HepG2 (cell line): ENCODE data around the gene DPAGT1. TPM values are rescaled to one million over a fixed set of nuclear protein-coding genes. Genes with fewer than 3 reads are reported as not detected.

Source experiments
- CCAR2 ChIP-seq: fragments of 200-400 bp; formaldehyde crosslinking; optimal IDR thresholded peaks from 2 replicates; pipeline ENCODE3; 2018; ENCODE audit warnings: low read depth, mild to moderate bottlenecking, low read length, moderate library complexity
- CENPX ChIP-seq: sonication (generic); formaldehyde crosslinking; IDR thresholded peaks from 2 replicates; pipeline ENCODE4 v1.9.0; 2021; ENCODE audit warnings: mild to moderate bottlenecking, missing genetic modification reagents, moderate library complexity
- CREB1 ChIP-seq, 2 experiments: fragments of 450-650 bp in 1 of 2; IDR thresholded peaks; 2 replicates each; pipeline ENCODE4 v1.6.1; 2016 to 2017; ENCODE audit warnings: control low read depth in 1 of 2, mild to moderate bottlenecking in 1 of 2, missing compliant biosample characterization in 1 of 2, missing genetic modification characterization in 1 of 2
- DNMT3B ChIP-seq: conservative IDR thresholded peaks from 2 replicates; pipeline ENCODE4 v1.6.1; 2016; ENCODE audit warnings: missing biosample characterization, control low read depth
- FOXC1 ChIP-seq: sonication (generic); formaldehyde crosslinking; IDR thresholded peaks from 2 replicates; pipeline ENCODE4 v1.8.0; 2022; ENCODE audit warnings: mild to moderate bottlenecking, missing genetic modification reagents, borderline replicate concordance
- GPN1 ChIP-seq: sonication (generic); formaldehyde crosslinking; IDR thresholded peaks from 2 replicates; pipeline ENCODE4 v1.5.1; 2020; ENCODE audit warnings: missing genetic modification reagents, borderline replicate concordance
- KDM5B ChIP-seq: sonication (generic); formaldehyde crosslinking; IDR thresholded peaks from 2 replicates; pipeline ENCODE4 v1.4.0; 2020; ENCODE audit warnings: missing genetic modification reagents, mild to moderate bottlenecking, borderline replicate concordance
- MYC ChIP-seq: sonication (generic); formaldehyde crosslinking; IDR thresholded peaks from 2 replicates; pipeline ENCODE4 v1.9.0; 2021; ENCODE audit warnings: missing genetic modification reagents, borderline replicate concordance
- PHF21A ChIP-seq: sonication (generic); formaldehyde crosslinking; IDR thresholded peaks from 2 replicates; pipeline ENCODE4 v1.5.0; 2020; ENCODE audit warnings: mild to moderate bottlenecking, missing genetic modification reagents
- POLR2A ChIP-seq, 2 experiments: IDR thresholded peaks; 2 replicates each; pipeline ENCODE4 v1.6.1; 2011; ENCODE audit warnings: low read depth in 2 of 2, low read length in 2 of 2, mild to moderate bottlenecking in 1 of 2, moderate library complexity in 1 of 2; ENCODE audit not compliant: insufficient read depth in 1 of 2
- RFXANK ChIP-seq: IDR thresholded peaks from 2 replicates; pipeline ENCODE4 v1.6.1; 2016
- SALL1 ChIP-seq: sonication (generic); formaldehyde crosslinking; IDR thresholded peaks from 2 replicates; pipeline ENCODE4 v1.8.0; 2022; ENCODE audit warnings: mild to moderate bottlenecking, missing genetic modification reagents
- TMF1 ChIP-seq: sonication (generic); formaldehyde crosslinking; IDR thresholded peaks from 2 replicates; pipeline ENCODE4 v1.8.1; 2022; ENCODE audit warnings: low read depth, missing genetic modification reagents
- ZFP36 ChIP-seq: fragments of 150-350 bp; IDR thresholded peaks from 2 replicates; pipeline ENCODE4 v1.6.1; 2018; ENCODE audit warnings: borderline replicate concordance, low read length, low read depth; ENCODE audit not compliant: partially characterized antibody
- ZNF546 ChIP-seq: sonication (generic); formaldehyde crosslinking; conservative IDR thresholded peaks from 2 replicates; pipeline ENCODE4 v1.8.1; 2023; ENCODE audit warnings: mild to moderate bottlenecking, missing genetic modification reagents
- ZNF580 ChIP-seq: IDR thresholded peaks from 2 replicates; pipeline ENCODE4 v1.6.1; 2016; ENCODE audit warnings: low read depth, borderline replicate concordance
- ZNF644 ChIP-seq: IDR thresholded peaks from 2 replicates; pipeline ENCODE4 v1.6.1; 2016; ENCODE audit warnings: low read depth
- ZNF674 ChIP-seq: sonication (generic); formaldehyde crosslinking; IDR thresholded peaks from 2 replicates; pipeline ENCODE4 v1.5.0; 2020; ENCODE audit warnings: low read depth, mild to moderate bottlenecking, missing genetic modification reagents
- ZNF788 ChIP-seq: sonication (generic); formaldehyde crosslinking; IDR thresholded peaks from 2 replicates; pipeline ENCODE4 v1.5.0; 2020; ENCODE audit warnings: mild to moderate bottlenecking, missing genetic modification reagents, borderline replicate concordance
- polyA plus RNA-seq, 8 experiments: library from polyadenylated mRNA; depleted of rRNA in 3 of 8; stranded (reverse) in 7 of 8; unstranded in 1 of 8; fragments of >200 nt; fragmentation: Illumina TruSeq in 4 of 8; extraction: Trizol in 4 of 8; gene quantifications; 2 replicates each; pipeline versions ENCODE4 v1.2.1 to v1.2.3, GENCODE V29; 2011 to 2016; ENCODE audit warnings: low read depth in 4 of 8, missing spikeins in 1 of 8, mixed read lengths in 1 of 8; ENCODE audit not compliant: insufficient read depth in 1 of 8
- total RNA-seq, 5 experiments: library from RNA; depleted of rRNA; stranded (reverse); fragments of >200 nt; fragmentation: Illumina TruSeq; extraction: Trizol; gene quantifications; 2 replicates each; pipeline ENCODE4 v1.2.3, GENCODE V29; 2016; ENCODE audit warnings: low read depth in 1 of 5
- TF ChIP-seq, protein P1 (sequence below): sonication (generic); formaldehyde crosslinking; IDR thresholded peaks from 2 replicates; pipeline ENCODE4 v1.4.0; 2020; ENCODE audit warnings: mild to moderate bottlenecking, missing genetic modification reagents, borderline replicate concordance
- TF ChIP-seq, protein P2 (sequence below): sonication (generic); formaldehyde crosslinking; IDR thresholded peaks from 2 replicates; pipeline ENCODE4 v1.4.0; 2020; ENCODE audit warnings: missing genetic modification reagents

Gene DPAGT1
- total and polyA plus RNA-seq, 2 of the 13 experiments (the other 11 are each of a cell fraction or from before 2014, with no cell fraction given), result 37.6 to 70.7 TPM

DNA sequence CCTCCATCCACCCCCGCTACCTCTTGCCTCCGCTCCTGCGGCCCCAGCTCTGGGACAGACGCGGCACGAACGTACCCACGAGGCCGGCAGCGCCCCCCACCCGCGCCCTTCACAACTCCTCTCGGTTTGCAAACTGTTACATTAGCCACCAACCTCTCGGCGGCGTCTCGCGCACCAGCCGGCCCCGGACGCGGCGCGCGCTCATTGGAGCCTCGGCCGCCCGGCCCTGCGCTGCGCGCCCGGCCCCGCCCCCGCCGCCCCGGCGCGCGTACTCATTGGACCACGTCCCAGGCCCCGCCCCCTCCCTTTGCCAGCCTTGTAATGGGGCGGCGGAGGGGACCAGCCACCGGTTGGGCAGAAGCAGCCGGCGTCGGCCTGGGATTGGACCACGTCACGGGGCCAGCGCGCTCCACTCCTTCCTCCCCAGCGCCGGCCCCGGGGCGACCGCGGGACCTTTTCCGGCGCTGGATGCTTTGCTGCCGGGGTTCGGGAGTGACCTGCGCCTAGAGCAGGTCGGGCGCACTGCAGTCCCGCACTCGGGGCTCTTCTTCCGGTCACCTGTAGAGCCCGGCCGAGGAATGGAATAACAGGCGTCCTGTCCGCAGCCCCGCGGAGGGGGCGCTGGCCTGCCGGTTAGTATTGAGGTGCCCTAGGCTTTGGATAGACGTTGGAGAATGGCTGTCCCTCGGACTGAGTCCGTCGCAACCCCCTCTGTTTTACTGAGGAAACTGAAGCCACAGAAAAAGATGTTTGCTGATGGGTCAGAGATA, 44.5 kb downstream of the DPAGT1 start, which contains the start of gene HYOU1 (continued):
- TF ChIP-seq, protein P1, sequence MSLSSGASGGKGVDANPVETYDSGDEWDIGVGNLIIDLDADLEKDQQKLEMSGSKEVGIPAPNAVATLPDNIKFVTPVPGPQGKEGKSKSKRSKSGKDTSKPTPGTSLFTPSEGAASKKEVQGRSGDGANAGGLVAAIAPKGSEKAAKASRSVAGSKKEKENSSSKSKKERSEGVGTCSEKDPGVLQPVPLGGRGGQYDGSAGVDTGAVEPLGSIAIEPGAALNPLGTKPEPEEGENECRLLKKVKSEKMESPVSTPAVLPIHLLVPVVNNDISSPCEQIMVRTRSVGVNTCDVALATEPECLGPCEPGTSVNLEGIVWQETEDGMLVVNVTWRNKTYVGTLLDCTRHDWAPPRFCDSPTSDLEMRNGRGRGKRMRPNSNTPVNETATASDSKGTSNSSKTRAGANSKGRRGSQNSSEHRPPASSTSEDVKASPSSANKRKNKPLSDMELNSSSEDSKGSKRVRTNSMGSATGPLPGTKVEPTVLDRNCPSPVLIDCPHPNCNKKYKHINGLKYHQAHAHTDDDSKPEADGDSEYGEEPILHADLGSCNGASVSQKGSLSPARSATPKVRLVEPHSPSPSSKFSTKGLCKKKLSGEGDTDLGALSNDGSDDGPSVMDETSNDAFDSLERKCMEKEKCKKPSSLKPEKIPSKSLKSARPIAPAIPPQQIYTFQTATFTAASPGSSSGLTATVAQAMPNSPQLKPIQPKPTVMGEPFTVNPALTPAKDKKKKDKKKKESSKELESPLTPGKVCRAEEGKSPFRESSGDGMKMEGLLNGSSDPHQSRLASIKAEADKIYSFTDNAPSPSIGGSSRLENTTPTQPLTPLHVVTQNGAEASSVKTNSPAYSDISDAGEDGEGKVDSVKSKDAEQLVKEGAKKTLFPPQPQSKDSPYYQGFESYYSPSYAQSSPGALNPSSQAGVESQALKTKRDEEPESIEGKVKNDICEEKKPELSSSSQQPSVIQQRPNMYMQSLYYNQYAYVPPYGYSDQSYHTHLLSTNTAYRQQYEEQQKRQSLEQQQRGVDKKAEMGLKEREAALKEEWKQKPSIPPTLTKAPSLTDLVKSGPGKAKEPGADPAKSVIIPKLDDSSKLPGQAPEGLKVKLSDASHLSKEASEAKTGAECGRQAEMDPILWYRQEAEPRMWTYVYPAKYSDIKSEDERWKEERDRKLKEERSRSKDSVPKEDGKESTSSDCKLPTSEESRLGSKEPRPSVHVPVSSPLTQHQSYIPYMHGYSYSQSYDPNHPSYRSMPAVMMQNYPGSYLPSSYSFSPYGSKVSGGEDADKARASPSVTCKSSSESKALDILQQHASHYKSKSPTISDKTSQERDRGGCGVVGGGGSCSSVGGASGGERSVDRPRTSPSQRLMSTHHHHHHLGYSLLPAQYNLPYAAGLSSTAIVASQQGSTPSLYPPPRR (CRISPR knock-in tag), result 0 out of 2 replicates have a peak, but pooled peaks have one; percentile 14
- TF ChIP-seq CENPX (CRISPR knock-in tag) (no peak), GPN1 (no peak), KDM5B (peak; percentile 66; the same call in 1 of the 2 replicates), DNMT3B (CRISPR knock-in tag) (no peak), PHF21A (CRISPR knock-in tag) (peak; percentile 94), CCAR2 (no peak), ZNF788 (CRISPR knock-in tag) (peak; percentile 33), TMF1 (peak; percentile 84; the same call in 1 of the 2 replicates), SALL1 (CRISPR knock-in tag) (peak; percentile 56), ZNF674 (CRISPR knock-in tag) (no peak), ZFP36 (no peak), CREB1 (IDR thresholded peaks at IDR 0.05) (peak; percentile 91), CREB1 (CRISPR knock-in tag; IDR thresholded peaks at IDR 0.05) (peak; percentile 88), ZNF644 (CRISPR knock-in tag) (0 out of 2 replicates have a peak, but pooled peaks have one; percentile 31), POLR2A (IDR thresholded peaks at IDR 0.05; ENCODE audit: insufficient read depth in 1 of 2, low read depth in 2 of 2, low read length in 2 of 2) (peak; percentile 72 to 75), ZNF546 (no peak), ZNF580 (no peak), FOXC1 (CRISPR knock-in tag) (no peak), RFXANK (CRISPR knock-in tag) (no peak), MYC (CRISPR knock-in tag) (peak; percentile 13; the same call in 1 of the 2 replicates)
- TF ChIP-seq, protein P2, sequence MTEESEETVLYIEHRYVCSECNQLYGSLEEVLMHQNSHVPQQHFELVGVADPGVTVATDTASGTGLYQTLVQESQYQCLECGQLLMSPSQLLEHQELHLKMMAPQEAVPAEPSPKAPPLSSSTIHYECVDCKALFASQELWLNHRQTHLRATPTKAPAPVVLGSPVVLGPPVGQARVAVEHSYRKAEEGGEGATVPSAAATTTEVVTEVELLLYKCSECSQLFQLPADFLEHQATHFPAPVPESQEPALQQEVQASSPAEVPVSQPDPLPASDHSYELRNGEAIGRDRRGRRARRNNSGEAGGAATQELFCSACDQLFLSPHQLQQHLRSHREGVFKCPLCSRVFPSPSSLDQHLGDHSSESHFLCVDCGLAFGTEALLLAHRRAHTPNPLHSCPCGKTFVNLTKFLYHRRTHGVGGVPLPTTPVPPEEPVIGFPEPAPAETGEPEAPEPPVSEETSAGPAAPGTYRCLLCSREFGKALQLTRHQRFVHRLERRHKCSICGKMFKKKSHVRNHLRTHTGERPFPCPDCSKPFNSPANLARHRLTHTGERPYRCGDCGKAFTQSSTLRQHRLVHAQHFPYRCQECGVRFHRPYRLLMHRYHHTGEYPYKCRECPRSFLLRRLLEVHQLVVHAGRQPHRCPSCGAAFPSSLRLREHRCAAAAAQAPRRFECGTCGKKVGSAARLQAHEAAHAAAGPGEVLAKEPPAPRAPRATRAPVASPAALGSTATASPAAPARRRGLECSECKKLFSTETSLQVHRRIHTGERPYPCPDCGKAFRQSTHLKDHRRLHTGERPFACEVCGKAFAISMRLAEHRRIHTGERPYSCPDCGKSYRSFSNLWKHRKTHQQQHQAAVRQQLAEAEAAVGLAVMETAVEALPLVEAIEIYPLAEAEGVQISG (CRISPR knock-in tag), result peak; percentile 26; the same call in 1 of the 2 replicates
